ENCODE results near the gene CHMP1A.
"Not testable (repeated sequence)": the region's sequence is repeated elsewhere in the genome, so short reads cannot be mapped to it uniquely, and the experiment has no call there.

The CHMP1A gene

DNA sequence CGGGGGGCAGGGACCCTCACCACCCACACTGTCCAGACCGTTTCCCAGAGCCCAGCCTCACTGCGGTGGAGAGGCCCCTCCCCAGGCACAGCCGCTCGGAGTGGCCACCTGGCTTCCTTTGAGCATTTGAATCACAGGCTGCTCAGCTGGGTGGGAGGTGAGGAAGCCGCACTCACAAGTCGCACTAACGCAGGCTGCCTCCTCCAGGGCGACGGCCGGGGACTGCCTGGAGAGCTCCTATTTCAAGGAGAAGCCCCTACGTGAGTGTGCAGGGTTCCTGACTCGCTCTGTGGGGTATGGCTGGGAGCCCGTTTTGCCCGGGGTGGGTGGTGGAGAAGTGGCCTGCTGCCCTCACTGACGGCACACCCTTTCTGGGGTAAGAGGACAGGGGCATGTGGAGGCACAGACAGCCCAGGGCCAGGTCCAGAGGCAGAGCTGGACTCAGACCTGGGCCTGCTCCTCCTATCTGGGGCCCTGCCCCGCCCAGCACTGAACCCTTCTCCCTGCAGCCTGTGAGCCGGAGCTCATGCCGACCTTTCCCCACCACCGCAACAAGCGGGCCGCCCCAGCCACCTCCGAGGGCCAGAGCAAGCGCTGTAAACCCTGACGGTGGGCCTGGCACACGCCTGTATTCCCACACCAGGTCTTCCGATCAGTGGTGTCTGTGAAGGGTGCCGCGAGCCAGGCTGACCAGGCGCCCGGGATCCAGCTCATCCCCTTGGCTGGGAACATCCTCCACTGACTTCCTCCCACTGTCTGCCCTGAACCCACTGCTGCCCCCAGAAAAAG, 37.8 kb upstream of the CHMP1A start:
- Histone ChIP-seq H3K4me2 (ENCODE audit: low read length) (no peak overlapping the region), H3K27me3 (ENCODE audit: control insufficient read depth, low read length) (no peaks in the 10 kb centered on the region), H3K36me3 (ENCODE audit: control insufficient read depth, low read length) (peaks cover 60% of the 10 kb centered on the region), H3K9me3 (ENCODE audit: control insufficient read depth, insufficient read depth, low read length) (no peaks in the 10 kb centered on the region), H4K20me1 (ENCODE audit: control insufficient read depth, insufficient read depth, low read depth, low read length) (no peaks in the 10 kb centered on the region; the same call in 1 of the 2 replicates), H3K9me2 (replicated peaks; ENCODE audit: control insufficient read depth, low read length) (no peaks in the 10 kb centered on the region), H3K4me3 (ENCODE audit: low read length) (no peak overlapping the region), H3F3A (ENCODE audit: control insufficient read depth, insufficient read depth) (peaks cover 5% of the 10 kb centered on the region; the same call in 1 of the 2 replicates), H3K27ac (ENCODE audit: low read depth, low read length) (no peak overlapping the region), H3K4me1 (ENCODE audit: control insufficient read depth, low read length) (peaks cover 22% of the 10 kb centered on the region), H3K79me2 (ENCODE audit: control insufficient read depth, low read length) (no peaks in the 10 kb centered on the region)
- TF ChIP-seq, protein P1, sequence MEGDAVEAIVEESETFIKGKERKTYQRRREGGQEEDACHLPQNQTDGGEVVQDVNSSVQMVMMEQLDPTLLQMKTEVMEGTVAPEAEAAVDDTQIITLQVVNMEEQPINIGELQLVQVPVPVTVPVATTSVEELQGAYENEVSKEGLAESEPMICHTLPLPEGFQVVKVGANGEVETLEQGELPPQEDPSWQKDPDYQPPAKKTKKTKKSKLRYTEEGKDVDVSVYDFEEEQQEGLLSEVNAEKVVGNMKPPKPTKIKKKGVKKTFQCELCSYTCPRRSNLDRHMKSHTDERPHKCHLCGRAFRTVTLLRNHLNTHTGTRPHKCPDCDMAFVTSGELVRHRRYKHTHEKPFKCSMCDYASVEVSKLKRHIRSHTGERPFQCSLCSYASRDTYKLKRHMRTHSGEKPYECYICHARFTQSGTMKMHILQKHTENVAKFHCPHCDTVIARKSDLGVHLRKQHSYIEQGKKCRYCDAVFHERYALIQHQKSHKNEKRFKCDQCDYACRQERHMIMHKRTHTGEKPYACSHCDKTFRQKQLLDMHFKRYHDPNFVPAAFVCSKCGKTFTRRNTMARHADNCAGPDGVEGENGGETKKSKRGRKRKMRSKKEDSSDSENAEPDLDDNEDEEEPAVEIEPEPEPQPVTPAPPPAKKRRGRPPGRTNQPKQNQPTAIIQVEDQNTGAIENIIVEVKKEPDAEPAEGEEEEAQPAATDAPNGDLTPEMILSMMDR (IDR thresholded peaks at IDR 0.05; ENCODE audit: low read depth, low read length, poor library complexity, severe bottlenecking) = no peak
- no peak for TF ChIP-seq EZH2phosphoT487 (IDR thresholded peaks at IDR 0.05; ENCODE audit: borderline replicate concordance, low read length)

DNA sequence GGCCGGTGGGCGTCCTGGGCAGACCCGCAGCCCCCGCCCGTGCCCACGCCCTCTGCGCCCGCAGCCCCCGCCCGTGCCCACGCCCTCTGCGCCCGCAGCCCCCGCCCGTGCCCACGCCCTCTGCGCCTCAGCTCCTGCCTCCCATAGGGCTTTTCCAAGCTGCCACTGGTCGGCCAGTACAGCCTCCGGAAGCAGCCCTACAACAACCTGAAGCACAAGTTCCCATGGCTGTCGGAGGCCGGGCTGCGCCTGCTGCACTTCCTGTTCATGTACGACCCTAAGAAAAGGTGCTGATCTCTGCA, 37.2 kb upstream of the CHMP1A start:
- H3K27ac ChIP-seq (ENCODE audit: low read depth, low read length); H3K27me3 ChIP-seq (ENCODE audit: control insufficient read depth, low read length); H3K9me3 ChIP-seq (ENCODE audit: control insufficient read depth, insufficient read depth, low read length); H3F3A ChIP-seq (ENCODE audit: control insufficient read depth, insufficient read depth); H3K4me3 ChIP-seq (ENCODE audit: low read length); H3K9me2 ChIP-seq (replicated peaks; ENCODE audit: control insufficient read depth, low read length); H4K20me1 ChIP-seq (ENCODE audit: control insufficient read depth, insufficient read depth, low read depth, low read length); H3K4me2 ChIP-seq (ENCODE audit: low read length); H3K79me2 ChIP-seq (ENCODE audit: control insufficient read depth, low read length): not testable (repeated sequence)
- H3K36me3 ChIP-seq (ENCODE audit: control insufficient read depth, low read length) = peaks cover 65% of the 10 kb centered on the region
- peaks cover 16% of the 10 kb centered on the region for H3K4me1 ChIP-seq (ENCODE audit: control insufficient read depth, low read length)

DNA sequence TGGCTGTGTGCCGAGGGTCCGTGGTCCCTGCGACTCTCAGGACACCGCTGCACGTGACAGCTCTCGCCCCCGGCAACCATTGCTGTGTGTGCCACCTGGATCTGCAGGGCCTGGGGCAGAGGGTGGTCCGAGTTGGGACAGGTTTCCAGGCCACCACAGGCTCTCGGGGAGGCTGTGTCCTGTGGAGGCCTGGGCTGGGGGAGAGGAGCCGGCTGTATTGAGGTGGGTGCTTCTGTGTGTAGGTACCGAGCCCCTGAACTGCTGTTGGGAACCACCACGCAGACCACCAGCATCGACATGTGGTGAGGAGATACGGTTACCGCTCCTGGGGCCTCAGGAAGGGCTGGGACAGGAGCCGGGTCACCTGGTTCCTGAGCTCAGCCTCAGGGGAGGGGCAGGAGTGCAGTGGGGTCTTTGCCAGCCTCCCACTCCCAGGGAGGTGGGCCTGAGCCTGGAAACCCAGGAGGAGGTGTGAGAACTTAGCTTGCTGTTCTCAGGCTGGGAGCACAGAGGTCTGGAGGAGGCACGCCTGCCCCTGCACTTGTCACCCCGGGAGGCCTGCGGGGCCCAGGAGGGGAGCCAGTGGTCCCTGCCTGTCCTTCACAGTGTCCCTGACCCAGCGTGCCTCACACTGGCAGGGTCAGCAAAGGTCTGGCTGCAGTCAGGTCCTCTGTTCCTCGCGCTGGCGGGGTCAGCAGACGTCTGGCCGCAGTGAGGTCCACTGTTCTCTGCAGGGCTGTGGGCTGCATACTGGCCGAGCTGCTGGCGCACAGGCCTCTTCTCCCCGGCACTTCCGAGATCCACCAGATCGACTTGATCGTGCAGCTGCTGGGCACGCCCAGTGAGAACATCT, 36.6 kb upstream of the CHMP1A start:
- H3K4me3 ChIP-seq (ENCODE audit: low read length) = no peak overlapping the region
- no peak for TF ChIP-seq EZH2phosphoT487 (IDR thresholded peaks at IDR 0.05; ENCODE audit: borderline replicate concordance, low read length)
- TF ChIP-seq, protein P1 (IDR thresholded peaks at IDR 0.05; ENCODE audit: low read depth, low read length, poor library complexity, severe bottlenecking) = no peak
- no peak overlapping the region for H3K4me2 ChIP-seq (ENCODE audit: low read length)
- no peaks in the 10 kb centered on the region for H3K27me3 ChIP-seq (ENCODE audit: control insufficient read depth, low read length)
- peaks cover 15% of the 10 kb centered on the region for H3K4me1 ChIP-seq (ENCODE audit: control insufficient read depth, low read length)
- H3F3A ChIP-seq (ENCODE audit: control insufficient read depth, insufficient read depth) = peaks cover 3% of the 10 kb centered on the region; the same call in 1 of the 2 replicates
- H3K36me3 ChIP-seq (ENCODE audit: control insufficient read depth, low read length) = peaks cover 70% of the 10 kb centered on the region
- H4K20me1 ChIP-seq (ENCODE audit: control insufficient read depth, insufficient read depth, low read depth, low read length) = no peaks in the 10 kb centered on the region; the same call in 1 of the 2 replicates
- H3K27ac ChIP-seq (ENCODE audit: low read depth, low read length) = no peak overlapping the region
- H3K9me3 ChIP-seq (ENCODE audit: control insufficient read depth, insufficient read depth, low read length) = no peaks in the 10 kb centered on the region
- H3K9me2 ChIP-seq (replicated peaks; ENCODE audit: control insufficient read depth, low read length) = no peaks in the 10 kb centered on the region
- H3K79me2 ChIP-seq (ENCODE audit: control insufficient read depth, low read length) = peaks cover 4% of the 10 kb centered on the region

DNA sequence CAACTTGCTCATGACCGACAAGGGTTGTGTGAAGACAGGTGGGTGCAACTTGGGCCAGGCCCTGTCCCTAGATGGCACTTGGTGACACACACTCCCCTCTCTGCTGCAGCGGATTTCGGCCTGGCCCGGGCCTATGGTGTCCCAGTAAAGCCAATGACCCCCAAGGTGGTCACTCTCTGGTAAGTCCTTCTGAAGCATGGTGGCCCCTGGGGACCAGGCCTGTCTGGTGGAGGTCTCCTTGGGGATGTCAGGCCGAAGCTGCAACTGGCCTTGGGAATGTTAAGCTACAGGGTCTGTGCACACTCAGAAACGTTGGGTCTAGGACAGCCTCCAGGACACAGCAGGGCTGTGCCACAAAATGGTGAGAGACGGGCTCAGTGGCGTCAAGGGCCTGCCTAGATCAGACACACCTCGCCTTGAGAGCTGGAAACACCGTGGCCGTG, 35.8 kb upstream of the CHMP1A start:
- Histone ChIP-seq H3K4me1 (ENCODE audit: control insufficient read depth, low read length) (peaks cover 17% of the 10 kb centered on the region), H3F3A (ENCODE audit: control insufficient read depth, insufficient read depth) (no peaks in the 10 kb centered on the region)

More for the DNA sequence above, 35.8 kb upstream of the CHMP1A start:
- H3K36me3 ChIP-seq (ENCODE audit: control insufficient read depth, low read length) = peaks cover 78% of the 10 kb centered on the region
- H3K9me2 ChIP-seq (replicated peaks; ENCODE audit: control insufficient read depth, low read length) = no peaks in the 10 kb centered on the region
- TF ChIP-seq, protein P1 (IDR thresholded peaks at IDR 0.05; ENCODE audit: low read depth, low read length, poor library complexity, severe bottlenecking) = no peak
- TF ChIP-seq EZH2phosphoT487 (IDR thresholded peaks at IDR 0.05; ENCODE audit: borderline replicate concordance, low read length) = no peak
- H3K9me3 ChIP-seq (ENCODE audit: control insufficient read depth, insufficient read depth, low read length) = no peaks in the 10 kb centered on the region
- H3K4me3 ChIP-seq (ENCODE audit: low read length) = no peak overlapping the region
- H3K27ac ChIP-seq (ENCODE audit: low read depth, low read length) = no peak overlapping the region
- no peaks in the 10 kb centered on the region for H3K27me3 ChIP-seq (ENCODE audit: control insufficient read depth, low read length)
- no peaks in the 10 kb centered on the region for H4K20me1 ChIP-seq (ENCODE audit: control insufficient read depth, insufficient read depth, low read depth, low read length)
- H3K4me2 ChIP-seq (ENCODE audit: low read length) = no peak overlapping the region
- H3K79me2 ChIP-seq (ENCODE audit: control insufficient read depth, low read length) = peaks cover 13% of the 10 kb centered on the region

Data from DOHH2 (cell line).